SK-N-SH treated with all-trans-retinoic acid at 6 μM for 48 hours (cell line): ENCODE data around the gene TRIM45.

Experiments
- CSDC2 ChIP-seq: fragments of 250-450 bp; sonication (Bioruptor Pico); IDR thresholded peaks from 2 replicates; pipeline ENCODE4 v1.5.0; 2020; ENCODE audit warnings: mild to moderate bottlenecking, moderate library complexity
- ISL1 ChIP-seq: fragments of 250-450 bp; sonication (Bioruptor Pico); IDR thresholded peaks from 2 replicates; pipeline ENCODE4 v2.1.2; 2022; ENCODE audit warnings: mild to moderate bottlenecking, moderate library complexity
- RARB ChIP-seq: fragments of 250-450 bp; sonication (Bioruptor Pico); IDR thresholded peaks from 2 replicates; pipeline ENCODE4 v1.8.0; 2021; ENCODE audit warnings: mild to moderate bottlenecking, moderate library complexity
- TOX ChIP-seq: fragments of 250-450 bp; sonication (Bioruptor Pico); IDR thresholded peaks from 2 replicates; pipeline ENCODE4 v1.8.0; 2021; ENCODE audit warnings: mild to moderate bottlenecking, moderate library complexity, borderline replicate concordance
- ZC3H10 ChIP-seq: fragments of 250-450 bp; sonication (Bioruptor Pico); IDR thresholded peaks from 2 replicates; pipeline ENCODE4 v1.5.1; 2021; ENCODE audit warnings: mild to moderate bottlenecking, moderate library complexity
- ZFP30 ChIP-seq: fragments of 450-650 bp; formaldehyde crosslinking; IDR thresholded peaks from 2 replicates; pipeline ENCODE4 v1.5.0; 2022; ENCODE audit warnings: mild to moderate bottlenecking, moderate library complexity
- ZNF70 ChIP-seq: fragments of 450-650 bp; formaldehyde crosslinking; IDR thresholded peaks from 2 replicates; pipeline ENCODE4 v1.5.0; 2020; ENCODE audit warnings: mild to moderate bottlenecking, moderate library complexity
- TF ChIP-seq, protein P1 (sequence below): fragments of 250-450 bp; sonication (Bioruptor Pico); IDR thresholded peaks from 2 replicates; pipeline ENCODE4 v1.8.0; 2020; ENCODE audit warnings: mild to moderate bottlenecking, moderate library complexity, borderline replicate concordance
- TF ChIP-seq, protein P2 (sequence below): fragments of 250-450 bp; sonication (Bioruptor Pico); IDR thresholded peaks from 2 replicates; pipeline ENCODE4 v1.5.1; 2020; ENCODE audit warnings: low read depth, mild to moderate bottlenecking, moderate library complexity

DNA sequence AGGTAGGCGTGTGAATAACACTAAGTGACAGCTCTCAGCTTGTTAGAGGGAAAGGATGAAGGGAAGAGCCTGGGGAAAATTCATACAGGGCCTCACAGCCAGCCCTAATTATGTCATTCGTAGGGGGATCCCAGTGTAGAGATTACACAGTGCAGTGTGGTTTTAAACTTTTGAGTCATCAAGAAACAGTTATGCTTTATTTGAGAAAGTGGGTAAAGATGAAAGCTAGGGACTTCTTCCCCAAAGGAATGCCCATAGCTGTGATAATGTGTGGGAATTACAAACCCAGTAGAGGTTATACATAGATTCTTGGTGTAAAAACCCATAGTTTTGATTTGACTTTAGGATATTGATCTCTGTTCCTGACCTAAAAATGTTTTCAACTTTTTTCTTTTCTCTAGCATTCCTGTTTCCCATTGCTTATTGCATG is 59.5 kb downstream of the TRIM45 start:
- TF ChIP-seq ZFP30 (CRISPR knock-in tag) (no peak), ZC3H10 (no peak), RARB (CRISPR knock-in tag) (no peak), TOX (CRISPR knock-in tag) (no peak), CSDC2 (CRISPR knock-in tag) (no peak), ISL1 (CRISPR knock-in tag) (no peak), ZNF70 (CRISPR knock-in tag) (no peak)
- TF ChIP-seq, protein P1, sequence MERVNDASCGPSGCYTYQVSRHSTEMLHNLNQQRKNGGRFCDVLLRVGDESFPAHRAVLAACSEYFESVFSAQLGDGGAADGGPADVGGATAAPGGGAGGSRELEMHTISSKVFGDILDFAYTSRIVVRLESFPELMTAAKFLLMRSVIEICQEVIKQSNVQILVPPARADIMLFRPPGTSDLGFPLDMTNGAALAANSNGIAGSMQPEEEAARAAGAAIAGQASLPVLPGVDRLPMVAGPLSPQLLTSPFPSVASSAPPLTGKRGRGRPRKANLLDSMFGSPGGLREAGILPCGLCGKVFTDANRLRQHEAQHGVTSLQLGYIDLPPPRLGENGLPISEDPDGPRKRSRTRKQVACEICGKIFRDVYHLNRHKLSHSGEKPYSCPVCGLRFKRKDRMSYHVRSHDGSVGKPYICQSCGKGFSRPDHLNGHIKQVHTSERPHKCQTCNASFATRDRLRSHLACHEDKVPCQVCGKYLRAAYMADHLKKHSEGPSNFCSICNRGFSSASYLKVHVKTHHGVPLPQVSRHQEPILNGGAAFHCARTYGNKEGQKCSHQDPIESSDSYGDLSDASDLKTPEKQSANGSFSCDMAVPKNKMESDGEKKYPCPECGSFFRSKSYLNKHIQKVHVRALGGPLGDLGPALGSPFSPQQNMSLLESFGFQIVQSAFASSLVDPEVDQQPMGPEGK (CRISPR knock-in tag): no peak
- TF ChIP-seq, protein P2, sequence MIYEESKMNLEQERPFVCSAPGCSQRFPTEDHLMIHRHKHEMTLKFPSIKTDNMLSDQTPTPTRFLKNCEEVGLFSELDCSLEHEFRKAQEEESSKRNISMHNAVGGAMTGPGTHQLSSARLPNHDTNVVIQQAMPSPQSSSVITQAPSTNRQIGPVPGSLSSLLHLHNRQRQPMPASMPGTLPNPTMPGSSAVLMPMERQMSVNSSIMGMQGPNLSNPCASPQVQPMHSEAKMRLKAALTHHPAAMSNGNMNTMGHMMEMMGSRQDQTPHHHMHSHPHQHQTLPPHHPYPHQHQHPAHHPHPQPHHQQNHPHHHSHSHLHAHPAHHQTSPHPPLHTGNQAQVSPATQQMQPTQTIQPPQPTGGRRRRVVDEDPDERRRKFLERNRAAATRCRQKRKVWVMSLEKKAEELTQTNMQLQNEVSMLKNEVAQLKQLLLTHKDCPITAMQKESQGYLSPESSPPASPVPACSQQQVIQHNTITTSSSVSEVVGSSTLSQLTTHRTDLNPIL (CRISPR knock-in tag): no peak
